ENCODE results near the gene ACIN1.
"Not testable (repeated sequence)": the region's sequence is repeated elsewhere in the genome, so short reads cannot be mapped to it uniquely, and the experiment has no call there.

Gene ACIN1

DNA sequence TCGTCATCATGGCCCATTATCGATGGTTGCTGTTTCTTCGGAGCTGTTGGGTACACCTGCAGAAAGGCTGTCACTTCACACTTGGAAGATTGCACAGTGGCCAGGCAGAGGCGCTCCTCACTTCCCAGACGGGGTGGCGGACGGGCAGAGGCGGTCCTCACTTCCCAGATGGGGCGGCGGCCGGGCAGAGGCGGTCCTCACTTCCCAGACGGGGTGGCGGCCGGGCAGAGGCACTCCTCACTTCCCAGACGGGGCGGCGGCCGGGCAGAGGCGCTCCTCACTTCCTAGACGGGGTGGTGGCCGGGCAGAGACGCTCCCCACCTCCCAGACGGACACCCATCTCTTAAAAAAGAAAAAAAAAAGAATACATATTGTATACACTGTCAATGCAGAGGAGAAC is 13.2 kb upstream of the ACIN1 start:
- in situ Hi-C loops (cut with HindIII; ENCODE audit: low sequenced_read_pairs) = not testable (repeated sequence)

DNA sequence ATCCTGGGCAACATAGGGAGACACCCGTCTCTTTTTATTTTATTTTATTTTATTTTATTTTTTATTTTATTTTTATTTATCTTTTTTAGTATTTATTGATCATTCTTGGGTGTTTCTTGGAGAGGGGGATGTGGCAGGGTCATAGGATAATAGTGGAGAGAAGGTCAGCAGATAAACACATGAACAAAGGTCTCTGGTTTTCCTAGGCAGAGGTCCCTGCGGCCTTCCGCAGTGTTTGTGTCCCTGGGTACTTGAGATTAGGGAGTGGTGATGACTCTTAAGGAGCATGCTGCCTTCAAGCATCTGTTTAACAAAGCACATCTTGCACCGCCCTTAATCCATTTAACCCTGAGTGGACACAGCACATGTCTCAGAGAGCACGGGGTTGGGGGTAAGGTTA is 12.7 kb upstream of the ACIN1 start:
- in situ Hi-C loops (cut with HindIII; ENCODE audit: low sequenced_read_pairs) = not testable (repeated sequence)

- in situ Hi-C loops (cut with HindIII; ENCODE audit: low sequenced_read_pairs) = no loop called here
Observed at GRCh38 chr14:23106747-23107045, 11.8 kb upstream of the ACIN1 start.

GRCh38 chr14:23105348-23105824 is 10.4 kb upstream of the ACIN1 start:
- in situ Hi-C loops (cut with HindIII; ENCODE audit: low sequenced_read_pairs) = no loop called here

- in situ Hi-C loops (cut with HindIII; ENCODE audit: low sequenced_read_pairs) = no loop called here
Observed at GRCh38 chr14:23104591-23105347, 9.8 kb upstream of the ACIN1 start, which contains the start of gene CIROP. Gene CIROP (minus strand): TSS chr14:23104989. CDS start chr14:23104920, 69 bp downstream.

DNA sequence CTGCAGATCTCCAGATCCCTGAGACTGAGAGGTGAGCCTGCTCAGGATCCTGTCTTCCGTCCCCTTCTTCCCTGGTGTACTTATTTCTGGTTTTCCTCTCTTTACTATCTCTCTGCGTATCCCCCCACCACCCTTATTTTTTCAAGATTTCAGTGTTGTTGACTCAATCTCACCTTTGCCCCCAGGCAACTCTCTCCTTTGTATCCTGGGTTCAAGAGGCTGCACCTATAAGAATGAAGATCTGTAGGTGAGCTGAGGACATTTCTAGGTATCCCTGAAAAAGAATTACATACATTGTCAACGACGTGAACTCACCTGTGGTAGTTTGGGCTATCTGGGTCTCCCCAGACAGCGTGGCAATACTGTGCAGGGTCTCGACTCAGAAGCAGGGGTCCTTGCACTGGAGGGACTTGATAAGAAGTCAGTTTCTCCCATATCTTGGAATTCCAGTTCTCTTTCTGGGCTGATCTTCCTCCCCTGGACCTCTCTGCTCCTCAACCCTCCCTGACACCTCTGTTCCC is 9.2 kb upstream of the ACIN1 start:
- in situ Hi-C loops (cut with HindIII; ENCODE audit: low sequenced_read_pairs) = no loop called here

- in situ Hi-C loops (cut with HindIII; ENCODE audit: low sequenced_read_pairs) = no loop called here
Observed at GRCh38 chr14:23103581-23103980, 8.6 kb upstream of the ACIN1 start.

DNA sequence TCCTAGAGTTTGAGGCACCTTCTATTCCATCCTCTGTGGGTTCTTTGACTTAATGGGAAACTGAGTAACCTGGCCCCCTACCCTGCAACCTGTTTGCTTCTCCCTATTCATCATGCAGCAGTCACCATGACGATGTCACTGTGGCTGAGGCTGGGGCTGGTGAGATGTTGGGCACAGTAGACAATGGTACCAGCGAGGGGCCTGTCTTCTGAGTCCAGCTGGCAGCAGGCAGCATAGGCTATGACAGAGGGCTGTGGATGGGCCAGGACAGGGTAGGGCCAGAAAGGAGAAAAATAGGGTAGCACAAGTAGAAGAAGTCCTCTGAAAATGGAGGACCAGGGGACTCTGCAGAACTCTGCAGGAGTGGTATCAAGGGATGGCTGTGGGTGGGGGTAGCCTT is 7.9 kb upstream of the ACIN1 start:
- in situ Hi-C loops (cut with HindIII; ENCODE audit: low sequenced_read_pairs) = no loop called here

- in situ Hi-C loops (cut with HindIII; ENCODE audit: low sequenced_read_pairs) = no loop called here
Observed at GRCh38 chr14:23101986-23102625, 7.2 kb upstream of the ACIN1 start.

- in situ Hi-C loops (cut with HindIII; ENCODE audit: low sequenced_read_pairs) = no loop called here
Observed at GRCh38 chr14:23101213-23101970, 6.5 kb upstream of the ACIN1 start.

- in situ Hi-C loops (cut with HindIII; ENCODE audit: low sequenced_read_pairs) = no loop called here
Observed at GRCh38 chr14:23099212-23099861, 4.4 kb upstream of the ACIN1 start.

DNA sequence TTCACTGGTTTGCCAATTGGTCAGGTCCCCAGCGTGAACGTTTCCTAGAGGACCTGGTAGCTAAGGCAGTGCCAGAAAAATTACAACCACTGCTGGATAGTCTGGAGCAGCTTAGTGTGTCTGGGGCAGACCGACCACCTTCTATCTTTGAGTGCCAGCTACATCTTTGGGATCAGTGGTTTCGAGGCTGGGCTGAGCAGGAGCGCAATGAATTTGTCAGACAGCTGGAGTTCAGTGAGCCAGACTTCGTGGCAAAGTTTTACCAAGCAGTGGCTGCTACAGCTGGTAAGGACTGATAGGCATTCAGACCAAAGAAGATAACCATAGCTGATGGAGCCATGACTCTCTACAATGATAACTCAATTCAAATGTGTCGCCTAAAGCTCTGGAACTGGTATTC is 2.9 kb upstream of the ACIN1 start:
- in situ Hi-C loops (cut with HindIII; ENCODE audit: low sequenced_read_pairs) = no loop called here

DNA sequence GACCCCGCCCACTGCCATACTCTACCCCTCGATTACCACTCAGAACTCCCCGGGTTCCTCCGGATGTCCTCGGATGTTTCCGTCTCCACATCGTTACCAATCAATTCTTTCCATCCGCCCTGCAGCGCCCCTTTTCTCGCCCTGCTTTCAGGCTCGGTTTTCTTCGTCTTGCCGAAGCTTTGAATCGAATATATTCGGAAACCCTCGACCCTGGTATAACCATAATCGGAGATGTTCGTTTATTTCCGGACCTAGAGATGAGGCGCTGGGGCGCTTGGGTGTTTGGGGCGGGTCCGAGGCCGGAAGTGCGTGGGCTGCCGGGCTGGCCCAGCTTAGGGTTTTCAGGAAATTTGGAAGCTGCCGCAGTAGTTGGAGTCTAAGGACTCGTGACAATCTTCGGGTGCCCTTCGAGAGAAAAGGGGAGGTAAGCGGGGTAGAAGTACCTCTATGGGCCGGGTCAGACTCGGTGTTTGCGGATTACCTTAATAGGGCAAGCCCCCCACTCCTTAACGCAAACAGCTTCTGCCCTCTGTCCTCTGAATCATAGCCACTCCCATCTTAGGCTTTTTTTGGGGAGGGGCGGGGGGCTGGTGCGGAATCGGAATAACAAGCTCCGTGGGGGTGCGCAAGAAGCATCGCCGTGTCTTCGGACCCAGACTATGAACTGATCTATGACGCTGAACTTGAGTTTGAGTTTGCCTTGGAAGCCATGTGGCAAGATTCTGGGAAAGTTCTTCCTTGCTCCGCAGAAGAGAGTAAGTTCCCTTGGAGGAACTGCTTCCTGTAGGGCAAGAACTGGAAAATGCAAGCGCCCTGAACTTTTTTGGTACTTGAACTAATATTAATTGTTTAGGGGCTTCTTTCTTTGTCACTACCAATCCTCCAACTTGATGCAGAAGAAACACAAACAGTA is 516 bp upstream of the ACIN1 start, which contains the start of gene C14orf119:
C14orf119 (plus strand) TSS at position 310 of the 913 bp plus-strand sequence. CDS start 2,154 bp downstream, outside the sequence.
- in situ Hi-C loops (cut with HindIII; ENCODE audit: low sequenced_read_pairs) = no loop called here

- in situ Hi-C loops (cut with HindIII; ENCODE audit: low sequenced_read_pairs) = no loop called here
Observed at GRCh38 chr14:23093991-23094665, 808 bp downstream of the ACIN1 start.

DNA sequence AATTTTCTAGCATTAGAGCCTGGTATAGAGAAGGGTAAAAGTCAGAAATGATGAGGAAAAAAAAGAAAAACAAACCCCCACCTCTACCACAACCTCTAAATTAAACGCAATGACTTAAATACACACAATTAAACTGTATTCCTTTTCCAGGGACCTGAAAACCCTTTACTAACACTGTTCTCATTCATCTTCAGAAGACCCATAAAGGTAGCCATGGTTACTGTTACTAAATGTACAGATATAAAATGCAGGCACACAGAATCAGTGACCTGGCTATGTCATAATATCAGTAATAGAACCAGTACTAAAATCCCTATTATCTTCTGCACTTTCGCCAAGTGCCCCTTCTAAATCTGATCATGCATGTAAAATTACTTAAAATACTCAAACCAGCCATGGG is 1.4 kb downstream of the ACIN1 start:
- in situ Hi-C loops (cut with HindIII; ENCODE audit: low sequenced_read_pairs) = no loop called here

- in situ Hi-C loops (cut with HindIII; ENCODE audit: low sequenced_read_pairs) = no loop called here
Observed at GRCh38 chr14:23093104-23093503, 1.8 kb downstream of the ACIN1 start.

DNA sequence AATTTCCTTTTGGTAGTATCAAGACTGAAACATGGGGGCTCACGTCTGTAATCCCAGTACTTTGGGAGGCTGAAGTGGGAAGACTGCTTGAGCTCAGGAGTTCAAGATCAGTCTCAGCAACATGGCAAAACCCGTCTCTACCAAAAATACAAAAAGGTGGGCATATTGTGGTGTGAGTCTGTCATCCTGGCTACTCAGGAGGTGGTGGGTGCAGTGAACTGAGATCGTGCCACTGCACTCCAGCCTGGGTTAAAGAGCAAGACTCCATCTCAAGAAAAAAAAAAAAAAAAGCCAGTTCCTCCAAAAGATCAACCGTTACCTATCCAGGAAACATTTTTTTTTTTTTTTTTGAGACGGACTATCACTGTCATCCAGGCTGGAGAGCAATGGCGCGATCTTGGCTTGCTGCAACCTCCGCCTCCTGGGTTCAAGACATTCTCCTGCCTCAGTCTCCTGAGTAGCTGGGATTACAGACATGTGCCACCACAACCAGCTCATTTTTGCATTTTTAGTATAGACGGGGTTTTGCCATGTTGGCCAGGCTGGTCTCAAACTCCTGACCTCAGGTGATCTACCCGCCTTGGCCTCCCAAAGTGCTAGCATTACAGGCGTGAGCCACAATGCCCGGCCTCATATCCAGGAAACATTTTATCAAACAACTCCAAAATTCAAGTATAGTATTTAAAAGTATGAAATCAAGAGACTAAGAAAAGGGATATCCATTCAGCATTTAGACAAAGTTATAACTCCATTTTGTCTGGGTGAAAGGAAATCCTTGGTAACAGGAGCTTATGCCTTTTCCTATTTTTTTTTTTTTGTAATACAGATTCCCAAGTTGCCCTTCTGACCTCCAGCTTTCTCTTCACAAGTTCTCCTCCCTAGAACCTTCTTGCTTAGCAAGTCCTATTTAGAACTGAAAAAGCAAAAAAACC is 3.4 kb downstream of the ACIN1 start:
- in situ Hi-C loops (cut with HindIII; ENCODE audit: low sequenced_read_pairs) = no loop called here

GRCh38 chr14:23090254-23090636 is 4.7 kb downstream of the ACIN1 start:
- in situ Hi-C loops (cut with HindIII; ENCODE audit: low sequenced_read_pairs) = no loop called here
